DMS153 treated with DMSO at 0.1 percent for 48 hours (cell line): ENCODE measurements around the gene GPR152.
"Not testable (repeated sequence)": the region's sequence is repeated elsewhere in the genome, so short reads cannot be mapped to it uniquely, and the experiment has no call there.

ENCODE experiments used
- DNase-seq: peaks from one replicate; lab custom pipeline; 2025; ENCODE audit not compliant: unreplicated experiment; lab: John Stamatoyannopoulos, UW

The GPR152 gene

DNA sequence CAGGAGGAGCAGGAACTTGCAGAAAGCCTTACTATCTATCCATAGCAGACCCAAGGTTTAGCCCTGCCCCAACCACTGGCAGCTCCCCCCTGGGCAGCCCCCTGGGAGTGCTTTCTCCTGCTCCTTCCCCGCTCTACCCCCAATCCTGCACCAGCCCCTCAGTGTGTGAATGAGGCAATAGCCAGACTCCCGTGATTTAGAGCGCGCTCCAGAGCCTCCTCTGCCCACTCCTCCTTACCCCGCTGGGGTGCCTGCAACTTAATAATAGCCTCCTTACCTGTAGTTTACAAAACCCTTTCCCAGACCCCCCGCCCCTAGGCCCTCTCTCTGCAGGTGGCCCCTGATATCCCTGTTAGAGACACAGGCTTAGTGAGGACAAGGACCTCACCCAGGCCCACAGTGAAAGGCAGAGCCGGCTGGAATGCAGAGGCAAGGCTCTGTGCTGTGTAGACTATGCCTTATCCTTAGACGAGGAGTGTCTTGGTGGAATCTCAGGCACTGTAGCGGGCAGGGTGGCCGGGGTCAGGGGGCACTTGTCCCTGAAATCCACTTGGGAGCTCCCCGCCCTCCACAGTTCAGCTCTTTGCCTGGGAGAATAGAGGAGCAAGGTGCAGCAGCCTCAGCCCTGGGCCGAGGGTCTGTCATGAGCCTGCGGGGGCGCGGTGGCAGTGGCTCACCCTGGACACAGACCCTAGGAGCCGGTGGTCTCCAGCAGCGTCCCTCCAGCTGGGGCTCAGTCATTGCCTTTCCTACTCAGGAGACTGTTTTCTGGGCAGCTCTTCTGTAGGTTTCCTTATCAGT, 41.3 kb downstream of the GPR152 start:
- no peak for DNase-seq

DNA sequence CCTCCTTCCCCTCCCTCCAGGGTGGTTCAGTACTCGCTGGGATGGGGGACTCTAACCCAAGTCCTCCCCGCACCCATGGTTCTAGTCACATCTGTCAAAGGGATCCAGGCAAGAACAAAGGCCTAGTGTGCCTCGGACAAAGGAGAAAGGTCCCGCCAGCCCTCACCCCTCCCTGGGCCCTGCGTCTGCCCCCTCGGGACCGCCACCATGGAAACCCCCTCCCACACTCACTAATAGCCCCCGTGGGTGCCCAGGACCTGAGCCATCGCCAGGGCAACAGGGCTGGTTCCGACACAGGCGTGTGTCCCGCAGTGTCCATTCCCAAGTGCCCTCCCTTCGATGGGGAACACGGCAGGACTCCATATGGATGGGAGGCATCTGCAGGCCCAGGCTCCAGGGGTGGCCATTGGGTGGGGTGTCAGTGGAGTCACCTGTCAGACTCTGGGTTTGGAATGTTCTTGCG, 42.1 kb downstream of the GPR152 start:
- no peak for DNase-seq

GRCh38 chr11:67409781-67410368, 42.7 kb downstream of the GPR152 start:
- DNase-seq: peak; percentile 27

DNA sequence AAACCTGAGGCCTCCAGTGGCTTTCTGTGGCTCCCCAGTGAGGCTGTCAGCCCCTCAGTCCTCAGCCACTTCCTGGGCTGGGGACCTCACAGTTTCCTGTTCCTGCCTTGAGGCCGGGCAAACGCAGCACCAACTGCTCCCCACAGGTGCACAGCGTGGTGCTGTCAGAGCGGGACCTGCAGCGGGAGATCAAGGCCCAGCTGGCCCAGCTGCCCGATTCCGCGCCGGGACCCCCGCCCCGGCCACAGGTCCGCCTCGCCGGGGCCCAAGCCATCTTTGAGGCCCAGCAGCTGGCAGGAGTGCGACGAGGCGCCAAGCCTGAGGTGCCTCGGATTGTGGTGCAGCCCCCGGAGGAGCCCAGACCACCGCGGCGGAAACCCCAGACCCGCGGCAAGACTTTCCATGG, 43.3 kb downstream of the GPR152 start:
- no peak for DNase-seq

- no peak for DNase-seq
Measured at GRCh38 chr11:67408437-67409200, 43.9 kb downstream of the GPR152 start.

DNA sequence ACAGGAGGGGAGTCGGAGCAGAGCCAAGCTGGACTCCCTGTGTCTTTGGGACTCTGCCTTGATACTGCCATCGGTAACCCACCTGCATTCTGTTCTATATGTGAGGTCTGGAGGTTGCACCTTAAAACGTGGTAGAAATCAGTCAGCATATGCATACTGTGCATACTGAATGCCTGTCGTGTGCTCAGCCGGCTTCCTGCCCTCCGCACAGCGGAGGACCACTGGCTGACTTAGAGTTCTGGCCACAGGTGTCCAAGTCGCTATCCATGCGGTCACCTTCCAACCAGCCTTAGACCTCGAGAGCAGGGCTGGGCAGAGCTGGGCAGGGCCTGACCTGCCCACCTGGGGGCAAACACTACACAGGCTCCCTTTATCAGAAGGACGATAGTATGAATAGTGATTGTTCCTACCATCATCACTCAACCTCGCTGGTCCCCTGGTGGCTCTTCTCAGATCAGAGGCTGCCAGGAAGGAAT, 44.8 kb downstream of the GPR152 start:
- DNase-seq: no peak

- peak; percentile 19 for DNase-seq
Measured at GRCh38 chr11:67406969-67407687, 45.4 kb downstream of the GPR152 start.

DNA sequence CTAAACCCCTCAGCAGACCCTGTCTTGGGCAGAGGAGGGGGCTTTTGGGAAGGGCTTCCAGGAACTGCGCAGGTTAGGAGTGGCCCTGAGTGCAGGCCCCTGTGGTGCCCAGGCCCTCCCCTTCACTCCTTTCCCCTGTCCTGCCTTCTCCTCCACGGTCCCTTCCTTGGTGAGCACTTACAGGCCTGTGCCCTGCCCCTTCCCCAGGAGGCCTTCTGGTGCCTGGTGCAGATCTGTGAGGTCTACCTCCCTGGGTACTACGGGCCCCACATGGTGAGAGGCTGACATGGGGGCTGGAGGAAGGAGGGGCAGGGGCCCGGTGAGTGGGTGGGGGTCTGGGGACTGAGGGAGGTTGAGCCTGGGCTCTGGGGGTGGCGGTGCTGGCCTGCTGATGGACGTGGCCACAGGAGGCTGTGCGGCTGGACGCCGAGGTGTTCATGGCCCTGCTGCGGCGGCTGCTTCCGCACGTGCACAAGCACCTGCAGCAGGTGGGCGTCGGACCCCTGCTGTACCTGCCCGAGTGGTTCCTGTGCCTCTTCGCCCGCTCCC, 46.0 kb downstream of the GPR152 start:
- no peak for DNase-seq

DNA sequence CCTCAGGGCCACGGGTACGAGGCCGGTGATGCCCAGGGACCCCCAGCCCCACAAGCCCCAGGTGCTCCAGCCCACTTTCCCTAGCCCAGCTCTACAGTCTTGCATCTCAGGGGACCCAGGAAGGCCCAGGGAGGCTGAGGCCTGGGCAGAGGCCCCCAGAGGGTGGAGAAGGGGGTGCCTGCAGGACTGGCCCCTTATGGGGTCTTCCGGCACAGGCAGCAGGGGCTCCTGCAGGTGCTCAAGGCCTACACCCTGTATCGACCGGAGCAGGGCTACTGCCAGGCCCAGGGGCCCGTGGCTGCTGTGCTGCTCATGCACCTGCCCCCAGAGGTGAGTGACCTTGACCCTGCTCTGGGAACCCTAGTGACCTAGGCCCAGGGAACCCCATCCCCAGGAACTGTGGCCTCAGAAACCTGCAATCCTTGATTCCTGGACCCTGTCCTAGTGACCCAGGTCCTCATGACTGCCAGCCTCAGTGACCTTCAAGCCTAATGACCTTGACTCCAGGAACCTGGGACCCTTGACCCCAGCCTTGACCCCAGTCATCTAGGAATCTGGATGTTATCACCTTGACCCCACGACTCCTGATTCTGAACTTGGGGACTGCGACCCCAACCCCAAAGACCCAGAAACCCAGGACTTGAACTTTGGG, 46.7 kb downstream of the GPR152 start:
- no peak for DNase-seq

DNA sequence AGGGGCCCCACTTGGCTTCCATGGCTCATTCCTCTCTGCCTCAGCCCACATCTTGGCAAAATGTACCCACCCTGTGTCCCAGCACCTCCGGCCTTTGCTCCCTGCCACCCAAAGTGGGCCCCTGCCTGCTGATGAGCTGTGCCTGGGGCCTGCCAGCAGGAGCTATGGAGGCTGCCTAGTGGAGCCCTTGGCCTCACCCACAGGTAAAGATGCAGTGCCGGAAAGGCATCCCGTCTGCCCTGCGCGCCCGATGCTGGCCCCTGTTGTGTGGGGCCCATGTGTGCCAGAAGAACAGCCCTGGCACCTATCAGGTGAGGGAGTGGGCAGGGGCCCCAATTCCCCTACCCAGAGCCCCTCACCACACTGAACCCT, 47.3 kb downstream of the GPR152 start:
- no peak for DNase-seq

- DNase-seq: no peak
Measured at GRCh38 chr11:67404515-67405195, 47.9 kb downstream of the GPR152 start.

DNA sequence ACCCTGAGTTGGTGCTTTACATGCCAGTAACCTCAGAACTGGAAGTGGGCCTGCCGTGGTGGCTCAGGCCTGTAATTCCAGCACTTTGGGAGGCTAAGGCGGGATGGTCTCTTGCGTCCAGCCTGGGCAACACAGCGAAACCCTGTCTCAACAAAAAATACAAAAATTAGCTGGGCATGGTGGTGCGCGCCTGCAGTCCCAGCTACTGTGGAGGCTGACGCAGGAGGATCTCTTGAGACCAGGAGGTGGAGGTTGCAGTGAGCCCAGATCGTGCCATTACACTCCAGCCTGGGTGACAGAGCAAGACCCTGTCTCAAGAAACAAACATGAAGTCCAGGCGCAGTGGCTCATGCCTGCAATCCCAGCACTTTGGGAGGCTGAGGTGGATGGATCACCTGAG, 49.4 kb downstream of the GPR152 start:
- DNase-seq: not testable (repeated sequence)

- not testable (repeated sequence) for DNase-seq
Measured at GRCh38 chr11:67402192-67402839, 50.2 kb downstream of the GPR152 start.

DNA sequence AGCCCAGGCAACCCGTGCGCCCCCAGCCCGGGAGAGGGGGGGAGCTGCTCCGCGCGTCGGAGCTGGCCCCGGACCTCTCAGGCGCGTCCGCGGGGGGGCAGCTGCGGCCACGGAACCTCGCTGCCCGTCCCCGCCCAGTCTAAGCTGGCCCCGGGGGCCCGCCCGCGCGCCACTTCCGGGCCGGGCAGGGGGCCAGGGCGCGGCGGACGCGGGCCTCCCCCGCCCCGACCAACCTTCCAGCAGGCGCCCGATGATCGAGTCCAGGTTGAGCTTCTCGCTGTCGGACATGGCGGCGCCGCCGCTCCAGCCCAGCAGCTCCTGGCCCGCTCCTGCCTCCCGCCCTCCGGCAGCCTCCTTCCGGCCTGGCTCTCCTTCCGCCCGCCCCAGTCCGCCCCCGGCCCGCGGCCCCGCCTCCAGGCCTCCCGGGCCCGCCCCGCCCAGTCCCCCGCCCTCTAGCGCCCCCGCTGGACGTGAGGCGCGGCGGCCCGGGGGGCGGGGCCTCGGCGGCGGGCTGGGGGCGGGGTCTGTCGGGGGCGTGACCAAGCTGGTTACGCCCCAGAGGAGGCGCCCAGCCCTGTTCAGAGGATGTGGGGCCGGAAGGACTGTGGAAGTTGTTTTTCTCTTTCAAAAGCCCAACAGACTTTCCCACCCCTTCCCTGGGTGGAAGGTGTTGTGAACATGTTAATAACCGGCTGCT, 50.9 kb downstream of the GPR152 start, which contains the start of gene PPP1CA:
TSS of gene PPP1CA (minus strand) at position 364 of the 697 bp plus-strand sequence. CDS start at position 288, 76 bp downstream.
- DNase-seq: peak; percentile 82
